Mammary epithelial cell (primary cell): Measurements from ENCODE around the gene GALNTL6.

Experiments used
- EZH2 ChIP-seq: IDR thresholded peaks from 2 replicates; pipeline ENCODE4 v1.6.1; 2012; ENCODE audit warnings: low read length, inconsistent platforms, borderline replicate concordance
- TF ChIP-seq, protein P1 (sequence below), 2 donors: IDR thresholded peaks in 1 of 2; conservative IDR thresholded peaks in 1 of 2; 2 replicates each; pipeline ENCODE4 v1.5.1; 2011 to 2012; ENCODE audit warnings: inconsistent platforms in 2 of 2, low read length in 2 of 2, mild to moderate bottlenecking in 2 of 2, control low read depth in 1 of 2, low read depth in 1 of 2; ENCODE audit not compliant: insufficient read depth in 1 of 2; ENCODE audit errors: extremely low read depth in 1 of 2

DNA sequence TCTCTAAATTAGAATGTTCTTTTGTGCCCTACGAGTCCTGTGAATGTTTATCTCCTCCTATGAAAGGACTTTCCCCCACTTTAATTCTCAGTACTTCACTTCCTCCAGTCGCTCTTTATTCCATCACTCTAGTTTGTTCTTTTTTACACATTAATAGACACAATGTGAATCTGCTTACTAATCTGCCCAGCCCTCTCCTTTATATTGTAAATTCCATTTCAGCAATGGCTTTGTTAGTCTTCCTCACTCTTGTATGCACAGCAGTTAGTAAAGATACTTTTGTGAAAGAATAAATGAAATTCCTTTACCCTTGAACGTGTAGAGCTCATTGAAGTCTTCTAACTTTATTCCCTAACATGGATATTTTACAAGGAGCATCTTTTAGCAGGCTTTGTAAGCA lies 255.3 kb downstream of the GALNTL6 start:
- TF ChIP-seq, protein P1, sequence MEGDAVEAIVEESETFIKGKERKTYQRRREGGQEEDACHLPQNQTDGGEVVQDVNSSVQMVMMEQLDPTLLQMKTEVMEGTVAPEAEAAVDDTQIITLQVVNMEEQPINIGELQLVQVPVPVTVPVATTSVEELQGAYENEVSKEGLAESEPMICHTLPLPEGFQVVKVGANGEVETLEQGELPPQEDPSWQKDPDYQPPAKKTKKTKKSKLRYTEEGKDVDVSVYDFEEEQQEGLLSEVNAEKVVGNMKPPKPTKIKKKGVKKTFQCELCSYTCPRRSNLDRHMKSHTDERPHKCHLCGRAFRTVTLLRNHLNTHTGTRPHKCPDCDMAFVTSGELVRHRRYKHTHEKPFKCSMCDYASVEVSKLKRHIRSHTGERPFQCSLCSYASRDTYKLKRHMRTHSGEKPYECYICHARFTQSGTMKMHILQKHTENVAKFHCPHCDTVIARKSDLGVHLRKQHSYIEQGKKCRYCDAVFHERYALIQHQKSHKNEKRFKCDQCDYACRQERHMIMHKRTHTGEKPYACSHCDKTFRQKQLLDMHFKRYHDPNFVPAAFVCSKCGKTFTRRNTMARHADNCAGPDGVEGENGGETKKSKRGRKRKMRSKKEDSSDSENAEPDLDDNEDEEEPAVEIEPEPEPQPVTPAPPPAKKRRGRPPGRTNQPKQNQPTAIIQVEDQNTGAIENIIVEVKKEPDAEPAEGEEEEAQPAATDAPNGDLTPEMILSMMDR (conservative IDR thresholded peaks at IDR 0.05 in 1 of 2, IDR thresholded peaks at IDR 0.05 in 1 of 2; ENCODE audit: extremely low read depth in 1 of 2, insufficient read depth in 1 of 2, low read depth in 1 of 2, low read length in 2 of 2), result no peak
- no peak for TF ChIP-seq EZH2
